Esophagus squamous epithelium (tissue), 4 donors: ENCODE measurements around the gene KIAA2012.

Experiments used
- CTCF ChIP-seq, 6 experiments: fragments of 450-650 bp in 4 of 6; fragments of 200-600 bp in 2 of 6; sonication (generic) in 2 of 6; IDR thresholded peaks; one replicate each; pipeline ENCODE4 v1.5.1; 2016 to 2019; ENCODE audit warnings: antibody characterized with exemption in 6 of 6, mild to moderate bottlenecking in 4 of 6, moderate library complexity in 4 of 6
- POLR2A ChIP-seq, 4 donors: fragments of 450-650 bp; IDR thresholded peaks; one replicate each; pipeline ENCODE4 v1.6.1; 2017; ENCODE audit warnings: antibody characterized with exemption in 4 of 4, mild to moderate bottlenecking in 4 of 4, moderate library complexity in 3 of 4

- TF ChIP-seq CTCF (IDR thresholded peaks at IDR 0.05) = no peak
- no peak for TF ChIP-seq POLR2A (IDR thresholded peaks at IDR 0.05)
Observed at GRCh38 chr2:202193881-202194353, 120.9 kb downstream of the KIAA2012 start.
